Keratinocyte (primary cell): ENCODE measurements around the gene PPHLN1.

Experiments used
- EZH2 ChIP-seq: IDR thresholded peaks from one replicate; pipeline ENCODE4 v1.6.1; 2012; ENCODE audit warnings: inconsistent platforms, mild to moderate bottlenecking, low read length, moderate library complexity
- TF ChIP-seq, protein P1 (sequence below), 3 experiments: IDR thresholded peaks in 1 of 3; conservative IDR thresholded peaks in 1 of 3; optimal IDR thresholded peaks in 1 of 3; 2 replicates in 2 of 3; 3 replicates in 1 of 3; pipeline versions ENCODE3 to v1.5.1; 2011; ENCODE audit warnings: low read length in 3 of 3, mild to moderate bottlenecking in 3 of 3, moderate library complexity in 2 of 3, control low read depth in 1 of 3, inconsistent platforms in 1 of 3; ENCODE audit not compliant: insufficient read depth in 2 of 3; ENCODE audit errors: extremely low read depth in 1 of 3

DNA sequence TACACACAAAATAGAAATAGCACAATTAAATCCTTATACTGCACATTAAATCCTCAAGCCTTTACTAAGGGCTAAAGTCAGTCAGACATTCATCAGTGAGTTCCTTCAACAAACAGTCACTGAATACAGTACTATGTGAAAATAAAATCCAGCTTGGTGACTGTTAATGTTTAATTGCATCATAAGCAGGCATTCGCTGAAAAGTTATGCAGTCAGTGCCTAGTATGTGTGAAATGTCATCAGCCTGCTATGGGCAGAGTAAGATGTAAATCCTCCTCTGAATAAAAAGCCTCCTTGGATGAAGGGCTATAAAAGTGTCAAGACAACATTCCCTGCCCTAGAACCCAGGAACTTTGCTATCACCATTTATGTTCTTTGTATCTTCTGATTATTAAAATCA is 147.2 kb downstream of the PPHLN1 start:
- TF ChIP-seq, protein P1, sequence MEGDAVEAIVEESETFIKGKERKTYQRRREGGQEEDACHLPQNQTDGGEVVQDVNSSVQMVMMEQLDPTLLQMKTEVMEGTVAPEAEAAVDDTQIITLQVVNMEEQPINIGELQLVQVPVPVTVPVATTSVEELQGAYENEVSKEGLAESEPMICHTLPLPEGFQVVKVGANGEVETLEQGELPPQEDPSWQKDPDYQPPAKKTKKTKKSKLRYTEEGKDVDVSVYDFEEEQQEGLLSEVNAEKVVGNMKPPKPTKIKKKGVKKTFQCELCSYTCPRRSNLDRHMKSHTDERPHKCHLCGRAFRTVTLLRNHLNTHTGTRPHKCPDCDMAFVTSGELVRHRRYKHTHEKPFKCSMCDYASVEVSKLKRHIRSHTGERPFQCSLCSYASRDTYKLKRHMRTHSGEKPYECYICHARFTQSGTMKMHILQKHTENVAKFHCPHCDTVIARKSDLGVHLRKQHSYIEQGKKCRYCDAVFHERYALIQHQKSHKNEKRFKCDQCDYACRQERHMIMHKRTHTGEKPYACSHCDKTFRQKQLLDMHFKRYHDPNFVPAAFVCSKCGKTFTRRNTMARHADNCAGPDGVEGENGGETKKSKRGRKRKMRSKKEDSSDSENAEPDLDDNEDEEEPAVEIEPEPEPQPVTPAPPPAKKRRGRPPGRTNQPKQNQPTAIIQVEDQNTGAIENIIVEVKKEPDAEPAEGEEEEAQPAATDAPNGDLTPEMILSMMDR (optimal IDR thresholded peaks at IDR 0.05 in 1 of 3, IDR thresholded peaks at IDR 0.05 in 1 of 3, conservative IDR thresholded peaks at IDR 0.05 in 1 of 3; ENCODE audit: extremely low read depth in 1 of 3, insufficient read depth in 2 of 3, low read length in 3 of 3), result no peak
- TF ChIP-seq EZH2, result no peak
